NCI-H1105 treated with DMSO at 0.1 percent for 48 hours (cell line): ENCODE data around the gene CCNA2.
A peak's percentile ranks its signal among the peaks of the same experiment; 100 is the strongest.

Experiments
- DNase-seq: peaks from one replicate; lab custom pipeline; 2025; lab: John Stamatoyannopoulos, UW

CCNA2 gene

GRCh38 chr4:121823505-121824170 lies at the start of gene CCNA2:
Gene CCNA2 (minus strand): TSS chr4:121823883. CDS start chr4:121823628, 255 bp downstream.
- DNase-seq: peak; percentile 88

- peak; percentile 90 for DNase-seq
Measured at GRCh38 chr4:121869841-121870822, 46.4 kb upstream of the CCNA2 start, which contains the start of gene BBS7. Gene BBS7 (minus strand): TSS chr4:121870474. CDS start chr4:121870313, 161 bp downstream.

DNA sequence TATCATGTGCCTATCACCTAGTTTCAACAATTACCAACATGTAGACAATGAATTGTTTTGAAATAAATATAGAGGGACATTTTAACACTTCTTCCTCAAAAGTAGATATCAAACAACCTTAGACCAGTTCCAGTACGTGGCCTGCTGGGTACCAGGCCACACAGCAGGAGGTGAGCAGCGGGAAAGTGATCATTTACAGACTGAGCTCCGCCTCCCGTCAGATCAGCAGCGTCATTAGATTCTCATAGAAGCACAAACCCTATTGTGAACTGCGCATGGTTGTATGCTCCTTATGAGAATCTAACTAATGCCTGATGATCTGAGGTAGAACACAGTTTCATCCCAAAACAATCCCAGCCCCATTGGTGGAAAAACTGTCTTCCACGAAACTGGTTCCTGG lies 40.1 kb upstream of the CCNA2 start:
- no peak for DNase-seq

GRCh38 chr4:121861426-121861825 lies 37.7 kb upstream of the CCNA2 start:
- no peak for DNase-seq

DNA sequence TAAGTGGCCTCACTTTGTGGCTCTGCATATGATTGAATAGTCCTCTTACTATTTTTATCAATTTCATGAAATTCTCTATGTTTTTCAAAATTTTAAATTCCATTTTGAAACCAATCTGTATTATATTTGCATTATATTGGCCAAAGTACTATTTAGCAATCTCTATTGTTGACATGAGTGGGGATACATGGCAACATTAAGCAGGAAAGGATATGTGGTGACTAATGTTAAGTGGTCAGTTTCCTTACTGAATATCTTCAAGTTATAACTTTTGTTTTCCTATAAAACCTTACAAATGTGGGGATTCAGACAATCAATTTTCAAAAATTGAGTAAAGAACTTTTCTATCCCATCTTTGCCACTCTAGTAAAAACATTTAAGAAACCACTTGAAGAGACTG lies 36.4 kb upstream of the CCNA2 start:
- no peak for DNase-seq

GRCh38 chr4:121851354-121851753 lies 27.7 kb upstream of the CCNA2 start:
- DNase-seq: no peak

DNA sequence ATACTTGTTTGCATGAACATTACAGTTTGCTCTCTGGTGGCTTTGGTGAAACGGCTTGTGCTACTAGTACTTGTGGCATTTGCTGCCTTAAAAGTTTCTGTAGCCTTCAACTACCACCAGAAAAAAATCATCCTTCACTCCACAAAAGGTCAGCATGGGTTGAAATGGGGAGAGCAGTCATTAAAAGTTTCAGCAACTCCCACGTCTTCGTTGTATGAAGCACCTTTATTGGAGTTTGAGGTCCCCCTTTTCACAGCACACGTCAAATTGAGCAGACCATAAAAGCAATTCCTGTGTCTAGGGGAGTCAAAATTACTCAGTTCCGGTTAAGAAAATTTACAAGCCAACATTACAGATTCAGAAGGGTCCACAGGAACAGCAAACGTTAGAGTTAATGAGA lies 23.0 kb upstream of the CCNA2 start:
- no peak for DNase-seq

GRCh38 chr4:121842862-121843261 lies 19.2 kb upstream of the CCNA2 start:
- DNase-seq: no peak

- no peak for DNase-seq
Measured at GRCh38 chr4:121838136-121838535, 14.5 kb upstream of the CCNA2 start.

- no peak for DNase-seq
Measured at GRCh38 chr4:121829511-121829910, 5.8 kb upstream of the CCNA2 start.

DNA sequence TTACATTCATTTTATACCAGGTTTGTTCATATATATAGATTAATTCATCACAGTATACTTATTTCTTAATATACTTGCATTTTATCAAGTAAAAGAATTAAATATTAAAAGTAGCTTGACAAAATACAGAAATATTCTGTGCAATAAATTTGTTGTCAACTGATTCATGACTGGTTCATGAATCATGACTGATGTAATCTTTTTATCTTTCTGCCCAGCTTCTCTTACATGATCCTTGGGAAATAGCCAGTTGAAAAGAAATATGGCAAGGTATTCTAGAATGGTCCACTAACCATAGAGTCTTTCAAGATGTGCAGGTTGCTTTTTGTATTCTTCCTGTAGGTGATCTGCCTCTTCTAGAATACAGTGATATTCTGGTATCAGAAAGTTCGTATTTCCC lies 4.2 kb upstream of the CCNA2 start:
- no peak for DNase-seq

GRCh38 chr4:121824950-121825349 lies 1.3 kb upstream of the CCNA2 start:
- no peak for DNase-seq

GRCh38 chr4:121824171-121824527 lies 466 bp upstream of the CCNA2 start:
- DNase-seq: no peak

- peak; percentile 33 for DNase-seq
Measured at GRCh38 chr4:121822796-121823504, 733 bp downstream of the CCNA2 start.

DNA sequence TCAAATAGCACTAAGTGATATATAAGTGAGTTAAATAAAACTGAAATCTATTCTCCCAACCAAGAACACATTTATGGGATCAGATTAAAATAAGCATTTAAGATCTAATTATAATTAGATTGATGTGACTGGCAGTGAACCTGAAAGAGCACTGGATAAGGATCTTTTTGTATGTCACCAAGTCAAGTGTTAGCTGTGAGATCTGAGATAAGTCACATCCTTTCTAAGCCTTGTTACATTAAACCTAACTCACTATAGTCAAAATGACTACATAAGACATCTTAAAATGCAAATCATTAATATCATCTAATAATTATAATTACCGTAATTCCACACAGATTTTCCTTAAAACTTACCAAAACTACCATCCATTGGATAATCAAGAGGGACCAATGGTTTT lies 1.6 kb downstream of the CCNA2 start:
- no peak for DNase-seq

DNA sequence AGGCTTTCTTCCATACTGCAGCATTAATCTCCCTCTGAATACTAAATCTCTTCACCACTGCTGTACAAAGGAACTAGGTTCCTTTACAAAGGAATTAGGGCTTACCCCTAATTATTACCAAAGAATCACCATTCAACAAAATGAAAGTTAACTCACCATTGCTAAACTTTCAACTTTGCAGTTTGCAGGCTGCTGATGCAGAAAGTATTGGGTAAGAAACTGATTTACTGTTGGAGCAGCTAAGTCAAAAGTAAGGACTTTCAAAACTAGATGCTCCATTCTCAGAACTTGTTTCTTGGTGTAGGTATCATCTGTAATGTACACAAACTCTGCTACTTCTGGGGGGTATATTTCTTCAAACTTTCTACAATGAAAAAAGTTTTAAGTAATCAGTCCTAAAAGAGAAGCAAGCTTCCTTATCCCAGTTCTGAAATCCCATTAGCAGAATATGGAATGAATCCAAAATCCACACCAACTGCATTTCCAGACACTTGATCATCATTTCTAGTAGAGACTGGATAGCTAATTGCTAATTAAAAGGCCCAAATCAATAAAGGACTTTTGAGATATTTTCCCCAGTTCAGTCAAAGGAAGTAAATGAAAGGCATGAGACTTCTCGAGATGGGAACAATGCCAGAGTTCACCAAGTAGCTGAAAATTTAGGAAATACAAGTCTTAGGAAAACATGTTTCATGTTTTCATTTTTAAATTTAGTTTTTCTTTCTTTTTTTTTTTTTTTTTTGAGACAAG lies 4.3 kb downstream of the CCNA2 start:
- DNase-seq: no peak

DNA sequence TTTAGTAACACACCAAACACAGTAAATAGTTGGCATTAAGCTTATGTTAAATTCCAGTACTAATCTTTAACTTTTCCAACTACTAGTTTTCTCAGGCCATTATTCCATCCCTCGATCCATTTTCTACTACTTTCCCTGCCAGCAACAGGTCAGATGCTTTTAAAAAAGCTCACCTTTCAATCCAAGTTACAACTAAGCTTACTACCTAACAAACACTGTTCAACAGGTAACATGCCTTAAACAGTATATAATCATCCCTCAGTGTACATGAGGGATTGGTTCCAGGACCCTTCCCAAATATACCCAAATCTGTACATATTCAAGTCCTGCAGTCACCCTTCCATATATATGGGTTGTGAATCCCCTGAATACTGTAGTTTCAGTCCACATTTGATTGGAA lies 5.5 kb downstream of the CCNA2 start:
- no peak for DNase-seq

- no peak for DNase-seq
Measured at GRCh38 chr4:121817701-121818100, 6.0 kb downstream of the CCNA2 start.

DNA sequence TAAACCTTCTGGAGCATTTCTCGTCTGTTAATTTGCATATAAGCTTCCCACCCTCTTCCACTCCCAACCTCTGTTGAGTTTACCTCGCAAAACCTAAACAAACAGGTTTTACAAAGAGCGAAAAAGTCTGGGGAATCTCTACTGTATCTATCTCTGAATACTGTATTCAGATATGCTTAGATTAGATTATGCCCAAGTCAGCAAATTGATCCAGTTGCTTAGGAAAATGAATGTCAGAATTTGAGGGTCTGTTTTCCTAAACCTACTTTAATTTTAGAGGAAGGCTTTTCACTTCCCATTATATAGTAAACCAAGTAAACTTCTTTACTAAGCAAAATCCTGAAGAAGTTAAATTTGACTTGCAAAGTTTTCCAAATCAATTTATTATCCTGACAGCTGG lies 6.7 kb downstream of the CCNA2 start:
- no peak for DNase-seq

GRCh38 chr4:121814756-121815155 lies 8.9 kb downstream of the CCNA2 start:
- DNase-seq: no peak

DNA sequence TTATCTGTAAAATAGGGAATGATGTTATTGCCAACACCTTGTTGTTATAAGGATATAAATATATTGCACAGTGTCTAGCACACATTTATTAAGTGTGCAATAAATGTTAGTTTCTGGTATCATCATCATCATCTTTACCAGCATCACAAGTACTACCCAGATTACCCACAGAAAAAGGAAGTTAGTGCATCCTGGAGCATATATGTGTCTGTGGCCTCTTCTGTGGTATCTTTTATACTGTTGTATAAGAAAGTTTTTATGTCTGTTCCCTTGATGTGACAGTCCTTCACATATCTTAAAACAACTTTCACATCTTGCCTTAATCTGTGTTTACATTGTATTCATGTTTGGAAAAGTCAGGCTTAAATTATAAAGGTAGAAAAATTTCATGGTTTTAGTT lies 12.6 kb downstream of the CCNA2 start:
- DNase-seq: no peak

GRCh38 chr4:121806411-121806810 lies 17.3 kb downstream of the CCNA2 start:
- no peak for DNase-seq
